ENCODE results near the gene ANKH. TPM values are rescaled to one million over a fixed set of nuclear protein-coding genes. Genes with fewer than 3 reads are reported as not detected.

The ANKH gene
- total and polyA plus RNA-seq, 4 donors, result 10.8 to 46.7 (median 17.2) TPM

GRCh38 chr5:14687023-14687665 is 184.4 kb downstream of the ANKH start:
- TF ChIP-seq, protein P1, sequence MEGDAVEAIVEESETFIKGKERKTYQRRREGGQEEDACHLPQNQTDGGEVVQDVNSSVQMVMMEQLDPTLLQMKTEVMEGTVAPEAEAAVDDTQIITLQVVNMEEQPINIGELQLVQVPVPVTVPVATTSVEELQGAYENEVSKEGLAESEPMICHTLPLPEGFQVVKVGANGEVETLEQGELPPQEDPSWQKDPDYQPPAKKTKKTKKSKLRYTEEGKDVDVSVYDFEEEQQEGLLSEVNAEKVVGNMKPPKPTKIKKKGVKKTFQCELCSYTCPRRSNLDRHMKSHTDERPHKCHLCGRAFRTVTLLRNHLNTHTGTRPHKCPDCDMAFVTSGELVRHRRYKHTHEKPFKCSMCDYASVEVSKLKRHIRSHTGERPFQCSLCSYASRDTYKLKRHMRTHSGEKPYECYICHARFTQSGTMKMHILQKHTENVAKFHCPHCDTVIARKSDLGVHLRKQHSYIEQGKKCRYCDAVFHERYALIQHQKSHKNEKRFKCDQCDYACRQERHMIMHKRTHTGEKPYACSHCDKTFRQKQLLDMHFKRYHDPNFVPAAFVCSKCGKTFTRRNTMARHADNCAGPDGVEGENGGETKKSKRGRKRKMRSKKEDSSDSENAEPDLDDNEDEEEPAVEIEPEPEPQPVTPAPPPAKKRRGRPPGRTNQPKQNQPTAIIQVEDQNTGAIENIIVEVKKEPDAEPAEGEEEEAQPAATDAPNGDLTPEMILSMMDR (IDR thresholded peaks at IDR 0.05; ENCODE audit: control extremely low read depth, extremely low read depth), result no peak
- Histone ChIP-seq H3K4me3 (no peak overlapping the region), H3K36me3 (ENCODE audit: control insufficient read depth in 4 of 4, insufficient read depth in 4 of 4, low read length in 4 of 4) (peaks cover 24 to 49% (median 37%) of the 10 kb centered on the region in 4 donors), H3K27me3 (ENCODE audit: control insufficient read depth in 3 of 3, insufficient read depth in 3 of 3, low read length in 2 of 3) (no peaks in the 10 kb centered on the region), H3K4me1 (ENCODE audit: control insufficient read depth in 5 of 5, insufficient read depth in 5 of 5, low read length in 5 of 5) (peaks cover 0 to 11% (median 0%) of the 10 kb centered on the region in 5 donors), H3K9me3 (ENCODE audit: control insufficient read depth in 4 of 4, insufficient read depth in 3 of 4, low read length in 3 of 4) (peaks cover 0 to 8% (median 3%) of the 10 kb centered on the region in 4 donors), H3K9ac (ENCODE audit: insufficient read depth in 1 of 2, low read length in 2 of 2) (no peak overlapping the region), H3K27ac (ENCODE audit: low read depth in 1 of 2, low read length in 1 of 2) (no peak overlapping the region)
- DNase-seq (no peak), ATAC-seq (ENCODE audit: insufficient read depth, low FRiP score) (no peak)
- 57 to 65% methylated on average over 4 of the region's 4 CpGs for WGBS, 2 donors

- DNase-seq (no peak), ATAC-seq (ENCODE audit: insufficient read depth, low FRiP score) (no peak)
- peaks cover 0 to 11% (median 0%) of the 10 kb centered on the region in 5 donors for H3K4me1 ChIP-seq (ENCODE audit: control insufficient read depth in 5 of 5, insufficient read depth in 5 of 5, low read length in 5 of 5)
- no peak overlapping the region for H3K9ac ChIP-seq (ENCODE audit: insufficient read depth in 1 of 2, low read length in 2 of 2)
- peaks cover 0 to 8% (median 3%) of the 10 kb centered on the region in 4 donors for H3K9me3 ChIP-seq (ENCODE audit: control insufficient read depth in 4 of 4, insufficient read depth in 3 of 4, low read length in 3 of 4)
- H3K4me3 ChIP-seq, result no peak overlapping the region
- TF ChIP-seq, protein P1 (IDR thresholded peaks at IDR 0.05; ENCODE audit: control extremely low read depth, extremely low read depth), result no peak
- no peak overlapping the region for H3K27ac ChIP-seq (ENCODE audit: low read depth in 1 of 2, low read length in 1 of 2)
- H3K27me3 ChIP-seq (ENCODE audit: control insufficient read depth in 3 of 3, insufficient read depth in 3 of 3, low read length in 2 of 3), result no peaks in the 10 kb centered on the region
- peaks cover 27 to 55% (median 38%) of the 10 kb centered on the region in 4 donors for H3K36me3 ChIP-seq (ENCODE audit: control insufficient read depth in 4 of 4, insufficient read depth in 4 of 4, low read length in 4 of 4)
Measured at GRCh38 chr5:14686517-14686916, 185.1 kb downstream of the ANKH start.

GRCh38 chr5:14685757-14686156 is 185.8 kb downstream of the ANKH start:
- H3K4me1 ChIP-seq (ENCODE audit: control insufficient read depth in 5 of 5, insufficient read depth in 5 of 5, low read length in 5 of 5), result peaks cover 0 to 11% (median 0%) of the 10 kb centered on the region in 5 donors
- TF ChIP-seq, protein P1 (IDR thresholded peaks at IDR 0.05; ENCODE audit: control extremely low read depth, extremely low read depth), result peak; percentile 43
- WGBS, 2 donors, result 53 to 58% methylated on average over 6 of the region's 6 CpGs
- H3K4me3 ChIP-seq, result no peak overlapping the region
- H3K36me3 ChIP-seq (ENCODE audit: control insufficient read depth in 4 of 4, insufficient read depth in 4 of 4, low read length in 4 of 4), result peaks cover 31 to 53% (median 39%) of the 10 kb centered on the region in 4 donors
- DNase-seq (peak; percentile 28 to 71 (median 59)), ATAC-seq (ENCODE audit: insufficient read depth, low FRiP score) (no peak)
- H3K9ac ChIP-seq (ENCODE audit: insufficient read depth in 1 of 2, low read length in 2 of 2), result no peak overlapping the region
- peaks cover 0 to 8% (median 3%) of the 10 kb centered on the region in 4 donors for H3K9me3 ChIP-seq (ENCODE audit: control insufficient read depth in 4 of 4, insufficient read depth in 3 of 4, low read length in 3 of 4)
- no peaks in the 10 kb centered on the region for H3K27me3 ChIP-seq (ENCODE audit: control insufficient read depth in 3 of 3, insufficient read depth in 3 of 3, low read length in 2 of 3)
- H3K27ac ChIP-seq (ENCODE audit: low read depth in 1 of 2, low read length in 1 of 2), result no peak overlapping the region
